Erythroblast (primary cell): ENCODE measurements around the gene MINDY4B.

Source experiments
- GATA1 ChIP-seq: IDR thresholded peaks from 2 replicates; pipeline ENCODE4 v1.6.1; 2011; ENCODE audit warnings: low read depth, mild to moderate bottlenecking, control low read depth, low read length, moderate library complexity
- POLR2A ChIP-seq: IDR thresholded peaks from 2 replicates; pipeline ENCODE4 v1.6.1; 2011; ENCODE audit warnings: mild to moderate bottlenecking, low read length

GRCh38 chr3:150920236-150920635 is 15.0 kb upstream of the MINDY4B start:
- TF ChIP-seq POLR2A (no peak), GATA1 (no peak)
